GM23338 (cell line): Measurements from ENCODE around the gene OTP.

Experiments used
- CREB1 ChIP-seq: fragments of 250-450 bp; sonication (Bioruptor Pico); IDR thresholded peaks from 2 replicates; pipeline ENCODE4 v1.5.0; 2020; ENCODE audit warnings: low read depth, mild to moderate bottlenecking, moderate library complexity
- CTCF ChIP-seq, 2 experiments: fragments of 200-600 bp in 1 of 2; sonication (generic) in 1 of 2; conservative IDR thresholded peaks; 2 replicates each; pipeline versions ENCODE4 v1.5.1 to v1.6.1; 2016 to 2017; ENCODE audit warnings: antibody characterized with exemption in 2 of 2, low read depth in 2 of 2, mild to moderate bottlenecking in 2 of 2, moderate library complexity in 1 of 2
- ETS1 ChIP-seq: IDR thresholded peaks from 2 replicates; pipeline ENCODE4 v1.6.1; 2016; ENCODE audit warnings: antibody characterized with exemption
- EZH2 ChIP-seq: fragments of 200-600 bp; sonication (generic); IDR thresholded peaks from one replicate; pipeline ENCODE4 v1.8.0; 2017; ENCODE audit warnings: antibody characterized with exemption, mild to moderate bottlenecking, low read depth; ENCODE audit not compliant: unreplicated experiment
- EZH2phosphoT487 ChIP-seq: fragments of 200-600 bp; sonication (generic); IDR thresholded peaks from one replicate; pipeline ENCODE4 v1.8.1; 2018; ENCODE audit warnings: antibody characterized with exemption; ENCODE audit not compliant: unreplicated experiment
- POLR2AphosphoS5 ChIP-seq: IDR thresholded peaks from 2 replicates; pipeline ENCODE4 v1.6.1; 2016; ENCODE audit warnings: antibody characterized with exemption, low read depth
- REST ChIP-seq: IDR thresholded peaks from one replicate; pipeline ENCODE4 v1.6.1; 2018; ENCODE audit warnings: antibody characterized with exemption; ENCODE audit not compliant: unreplicated experiment
- STAT1 ChIP-seq: IDR thresholded peaks from one replicate; pipeline ENCODE4 v1.6.1; 2016; ENCODE audit warnings: antibody characterized with exemption; ENCODE audit not compliant: unreplicated experiment
- ZNF114 ChIP-seq: fragments of 250-450 bp; sonication (Bioruptor Pico); IDR thresholded peaks from 2 replicates; pipeline ENCODE4 v1.5.0; 2020; ENCODE audit warnings: mild to moderate bottlenecking, moderate library complexity
- ZNF331 ChIP-seq: fragments of 250-450 bp; sonication (Bioruptor Pico); IDR thresholded peaks from 2 replicates; pipeline ENCODE4 v1.5.0; 2020; ENCODE audit warnings: low read depth, mild to moderate bottlenecking, moderate library complexity
- ZNF462 ChIP-seq: fragments of 250-450 bp; sonication (Bioruptor Pico); IDR thresholded peaks from 2 replicates; pipeline ENCODE4 v1.5.0; 2020; ENCODE audit warnings: mild to moderate bottlenecking, moderate library complexity

- TF ChIP-seq EZH2: peak; percentile 80
- TF ChIP-seq POLR2AphosphoS5: no peak
- no peak for TF ChIP-seq REST
- TF ChIP-seq EZH2phosphoT487: no peak
- TF ChIP-seq CTCF (conservative IDR thresholded peaks at IDR 0.05; ENCODE audit: low read depth in 2 of 2): no peak
- TF ChIP-seq STAT1: no peak
- no peak for TF ChIP-seq CREB1 (CRISPR knock-in tag)
- TF ChIP-seq ETS1: no peak
- TF ChIP-seq ZNF331 (CRISPR knock-in tag): no peak
- TF ChIP-seq ZNF462 (CRISPR knock-in tag): no peak
- no peak for TF ChIP-seq ZNF114 (CRISPR knock-in tag)
Observed at GRCh38 chr5:77645995-77646639, 7.6 kb upstream of the OTP start.
